Vagina (tissue), 2 donors: Measurements from ENCODE around the gene PTPRN2.

ENCODE experiments used
- POLR2A ChIP-seq, 2 donors: fragments of 450-650 bp; IDR thresholded peaks; one replicate each; pipeline ENCODE4 v1.6.1; 2017; ENCODE audit warnings: antibody characterized with exemption in 2 of 2, mild to moderate bottlenecking in 2 of 2, moderate library complexity in 2 of 2
- POLR2AphosphoS5 ChIP-seq, 2 donors: sonication (generic); formaldehyde crosslinking; IDR thresholded peaks; one replicate each; pipeline ENCODE4 v1.9.0; 2017; ENCODE audit warnings: antibody characterized with exemption in 2 of 2, mild to moderate bottlenecking in 2 of 2, low read depth in 1 of 2; ENCODE audit not compliant: insufficient read depth in 1 of 2
- TF ChIP-seq, protein P1 (sequence below), 3 experiments: fragments of 450-650 bp in 2 of 3; fragments of 200-600 bp in 1 of 3; sonication (generic) in 1 of 3; IDR thresholded peaks; one replicate each; pipeline ENCODE4 v1.5.1; 2017 to 2019; ENCODE audit warnings: antibody characterized with exemption in 3 of 3, mild to moderate bottlenecking in 2 of 3, moderate library complexity in 2 of 3

DNA sequence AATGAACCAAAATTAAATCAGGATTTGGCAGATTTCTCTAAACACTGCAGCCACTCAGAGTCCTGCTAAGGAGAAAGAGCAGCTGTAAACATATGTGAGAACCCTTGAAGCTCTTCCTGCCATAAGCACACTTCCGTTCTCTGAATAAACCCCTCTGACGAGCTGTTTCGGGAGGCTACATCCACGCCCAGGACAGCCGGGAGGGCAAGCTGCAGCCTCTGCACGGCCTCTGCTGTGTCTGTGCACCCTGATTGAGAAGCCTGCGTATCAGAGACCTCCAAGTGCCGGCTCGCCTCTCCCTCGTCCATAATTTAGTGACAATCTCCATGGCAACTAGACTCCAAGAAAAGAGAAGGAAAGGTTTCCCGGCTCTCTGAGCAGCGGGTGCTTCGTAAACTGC, 114.4 kb downstream of the PTPRN2 start:
- no peak for TF ChIP-seq POLR2A (IDR thresholded peaks at IDR 0.05)
- TF ChIP-seq, protein P1, sequence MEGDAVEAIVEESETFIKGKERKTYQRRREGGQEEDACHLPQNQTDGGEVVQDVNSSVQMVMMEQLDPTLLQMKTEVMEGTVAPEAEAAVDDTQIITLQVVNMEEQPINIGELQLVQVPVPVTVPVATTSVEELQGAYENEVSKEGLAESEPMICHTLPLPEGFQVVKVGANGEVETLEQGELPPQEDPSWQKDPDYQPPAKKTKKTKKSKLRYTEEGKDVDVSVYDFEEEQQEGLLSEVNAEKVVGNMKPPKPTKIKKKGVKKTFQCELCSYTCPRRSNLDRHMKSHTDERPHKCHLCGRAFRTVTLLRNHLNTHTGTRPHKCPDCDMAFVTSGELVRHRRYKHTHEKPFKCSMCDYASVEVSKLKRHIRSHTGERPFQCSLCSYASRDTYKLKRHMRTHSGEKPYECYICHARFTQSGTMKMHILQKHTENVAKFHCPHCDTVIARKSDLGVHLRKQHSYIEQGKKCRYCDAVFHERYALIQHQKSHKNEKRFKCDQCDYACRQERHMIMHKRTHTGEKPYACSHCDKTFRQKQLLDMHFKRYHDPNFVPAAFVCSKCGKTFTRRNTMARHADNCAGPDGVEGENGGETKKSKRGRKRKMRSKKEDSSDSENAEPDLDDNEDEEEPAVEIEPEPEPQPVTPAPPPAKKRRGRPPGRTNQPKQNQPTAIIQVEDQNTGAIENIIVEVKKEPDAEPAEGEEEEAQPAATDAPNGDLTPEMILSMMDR (IDR thresholded peaks at IDR 0.05) = no peak
- TF ChIP-seq POLR2AphosphoS5 (IDR thresholded peaks at IDR 0.05; ENCODE audit: insufficient read depth in 1 of 2, low read depth in 1 of 2) = no peak
